ENCODE results near the gene UBQLN4.

UBQLN4 gene

DNA sequence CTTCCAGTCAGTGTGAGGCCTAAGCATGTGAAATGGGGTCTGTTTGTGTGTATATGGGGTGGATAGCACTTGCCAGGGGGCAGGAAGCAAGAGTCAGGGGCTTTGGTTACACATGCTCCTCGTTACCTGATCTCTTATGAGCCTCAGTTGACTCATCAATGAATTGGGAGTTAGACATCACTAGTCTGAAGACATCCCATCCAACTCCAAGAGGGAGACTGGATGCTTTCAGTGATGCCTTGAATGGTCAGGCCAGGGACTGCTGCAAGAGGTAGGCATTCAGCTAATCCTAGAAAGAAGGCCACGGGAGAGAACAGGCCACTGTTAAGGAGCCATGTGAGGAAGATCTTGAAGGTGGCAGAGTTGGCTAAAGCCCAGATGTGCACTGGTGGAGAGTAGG lies 13.7 kb upstream of the UBQLN4 start:
- POLR2A ChIA-PET, result interaction anchor here (1.4 to 1.6 kb wide), 2 partner anchors 41 to 46 kb away, joined by 5 to 6 read pairs; no protein-coding TSS in a partner anchor

DNA sequence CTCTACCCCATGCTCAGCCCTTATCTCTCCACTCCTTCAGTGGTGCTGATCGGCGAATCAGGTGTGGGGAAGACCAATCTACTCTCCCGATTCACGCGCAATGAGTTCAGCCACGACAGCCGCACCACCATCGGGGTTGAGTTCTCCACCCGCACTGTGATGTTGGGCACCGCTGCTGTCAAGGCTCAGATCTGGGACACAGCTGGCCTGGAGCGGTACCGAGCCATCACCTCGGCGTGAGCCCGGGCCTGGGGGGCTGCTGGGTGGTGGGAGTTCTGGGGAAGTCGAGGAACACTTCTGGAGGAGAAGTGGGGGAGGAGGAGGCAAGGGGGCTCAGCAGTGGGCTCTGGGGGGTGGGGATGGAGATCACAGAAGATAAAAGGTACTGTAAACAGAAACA lies 12.3 kb upstream of the UBQLN4 start:
- POLR2A ChIA-PET, result interaction anchor here (0.8 to 1.6 kb wide), 5 partner anchors 17 to 131 kb away, joined by 3 to 6 read pairs (median 5); partner anchors contain the start of gene MEX3A
- CTCF ChIA-PET, result interaction anchor here (0.5 to 3.0 kb wide), 22 partner anchors 9 to 322 kb away, joined by 3 to 18 read pairs (median 4); partner anchors contain the start of genes ARHGEF2 and UBQLN4
- no peak for DNase-seq (ENCODE audit: extremely low spot score)
- TF ChIP-seq SP1 (IDR thresholded peaks at IDR 0.05) (no peak), CTBP1 (IDR thresholded peaks at IDR 0.05; ENCODE audit: borderline replicate concordance) (no peak), ELF4 (IDR thresholded peaks at IDR 0.05) (no peak), TARDBP (IDR thresholded peaks at IDR 0.05) (no peak), HDGF (IDR thresholded peaks at IDR 0.05; ENCODE audit: borderline replicate concordance) (no peak)

More for the DNA sequence above, 13.7 kb upstream of the UBQLN4 start:
- no peak for DNase-seq (ENCODE audit: extremely low spot score)
- CTCF ChIA-PET, result interaction anchor here (0.9 to 3.0 kb wide), 11 partner anchors 8 to 207 kb away, joined by 3 to 18 read pairs (median 8); partner anchors contain the start of genes ARHGEF2 and SYT11
- TF ChIP-seq NFRKB (IDR thresholded peaks at IDR 0.05) (no peak), L3MBTL2 (conservative IDR thresholded peaks at IDR 0.05) (no peak), CTBP1 (IDR thresholded peaks at IDR 0.05; ENCODE audit: borderline replicate concordance) (no peak), SUZ12 (IDR thresholded peaks at IDR 0.05) (no peak), FOXK2 (IDR thresholded peaks at IDR 0.05) (no peak), SP1 (IDR thresholded peaks at IDR 0.05) (no peak), ARNT (IDR thresholded peaks at IDR 0.05) (no peak), BHLHE40 (IDR thresholded peaks at IDR 0.05; ENCODE audit: borderline replicate concordance) (no peak), ZNF384 (IDR thresholded peaks at IDR 0.05) (no peak), LEF1 (IDR thresholded peaks at IDR 0.05; ENCODE audit: borderline replicate concordance) (no peak), TARDBP (IDR thresholded peaks at IDR 0.05) (no peak), FOXA1 (IDR thresholded peaks at IDR 0.05) (no peak)
- TF ChIP-seq, protein P1, sequence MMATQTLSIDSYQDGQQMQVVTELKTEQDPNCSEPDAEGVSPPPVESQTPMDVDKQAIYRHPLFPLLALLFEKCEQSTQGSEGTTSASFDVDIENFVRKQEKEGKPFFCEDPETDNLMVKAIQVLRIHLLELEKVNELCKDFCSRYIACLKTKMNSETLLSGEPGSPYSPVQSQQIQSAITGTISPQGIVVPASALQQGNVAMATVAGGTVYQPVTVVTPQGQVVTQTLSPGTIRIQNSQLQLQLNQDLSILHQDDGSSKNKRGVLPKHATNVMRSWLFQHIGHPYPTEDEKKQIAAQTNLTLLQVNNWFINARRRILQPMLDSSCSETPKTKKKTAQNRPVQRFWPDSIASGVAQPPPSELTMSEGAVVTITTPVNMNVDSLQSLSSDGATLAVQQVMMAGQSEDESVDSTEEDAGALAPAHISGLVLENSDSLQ (IDR thresholded peaks at IDR 0.05), result no peak

DNA sequence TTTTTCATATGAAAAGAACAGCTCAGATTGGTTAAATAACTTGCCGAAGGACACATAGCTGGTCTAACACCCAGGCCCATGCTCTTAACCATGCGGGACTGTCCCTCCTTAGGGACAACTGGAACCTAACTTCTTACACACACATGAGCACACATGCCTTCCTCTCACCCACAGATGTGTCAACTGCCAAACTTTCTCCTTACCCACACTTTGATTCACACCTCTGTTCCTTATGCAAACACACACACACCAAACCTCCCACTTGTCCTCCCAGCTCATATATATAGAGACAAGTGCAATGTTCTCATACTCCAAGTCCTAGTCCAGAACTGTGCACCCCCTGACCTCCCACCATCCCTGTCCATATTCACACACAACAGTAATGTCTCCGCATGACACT lies 11.6 kb upstream of the UBQLN4 start:
- ChIA-PET POLR2A (interaction anchor here (1.4 kb wide), 1 partner anchor 11 kb away, joined by 4 read pairs; the partner anchor contains the start of gene LAMTOR2), CTCF (interaction anchor here (0.5 to 3.0 kb wide), 8 partner anchors 13 to 129 kb away, joined by 3 to 18 read pairs (median 6); partner anchors contain the start of genes ARHGEF2 and UBQLN4)
- no peak for DNase-seq (ENCODE audit: extremely low spot score)
- no peak for TF ChIP-seq ZNF384 (IDR thresholded peaks at IDR 0.05)
- TF ChIP-seq SUZ12 (IDR thresholded peaks at IDR 0.05), result no peak
- TF ChIP-seq LEF1 (IDR thresholded peaks at IDR 0.05; ENCODE audit: borderline replicate concordance), result no peak
- no peak for TF ChIP-seq FOXK2 (IDR thresholded peaks at IDR 0.05)
- TF ChIP-seq ELF4 (IDR thresholded peaks at IDR 0.05), result no peak
- no peak for TF ChIP-seq L3MBTL2 (conservative IDR thresholded peaks at IDR 0.05)
- TF ChIP-seq TARDBP (IDR thresholded peaks at IDR 0.05), result no peak
- TF ChIP-seq CTBP1 (IDR thresholded peaks at IDR 0.05; ENCODE audit: borderline replicate concordance), result no peak
- no peak for TF ChIP-seq HDGF (IDR thresholded peaks at IDR 0.05; ENCODE audit: borderline replicate concordance)

DNA sequence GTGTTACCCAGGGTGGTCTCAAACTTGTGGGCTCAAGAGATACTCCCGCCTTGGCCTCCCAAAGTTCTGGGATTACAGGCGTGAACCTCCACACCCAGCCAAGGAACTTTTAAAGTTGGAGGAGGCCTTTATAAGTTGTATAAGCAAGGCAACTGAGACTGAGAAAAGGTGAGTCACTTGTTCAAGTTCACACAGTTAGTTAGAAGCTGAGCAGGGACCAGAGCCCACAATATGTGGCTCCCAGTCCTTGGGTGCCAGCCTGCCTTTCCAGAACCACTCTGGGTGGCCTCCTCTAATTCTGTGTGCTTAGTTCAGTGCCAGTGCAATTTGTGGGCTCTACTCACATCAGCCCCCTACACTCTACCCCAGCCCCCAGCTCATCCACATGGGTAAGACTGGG lies 11.0 kb upstream of the UBQLN4 start:
- ChIA-PET CTCF (interaction anchor here (0.6 to 3.0 kb wide), 5 partner anchors 12 to 128 kb away, joined by 3 to 18 read pairs (median 13); partner anchors contain the start of genes ARHGEF2 and UBQLN4), POLR2A (interaction anchor here (1.4 kb wide), 1 partner anchor 10 kb away, joined by 4 read pairs; the partner anchor contains the start of gene LAMTOR2)
- TF ChIP-seq TARDBP (IDR thresholded peaks at IDR 0.05) (no peak), SUZ12 (IDR thresholded peaks at IDR 0.05) (no peak), SP1 (IDR thresholded peaks at IDR 0.05) (no peak), FOXM1 (IDR thresholded peaks at IDR 0.05; ENCODE audit: borderline replicate concordance) (no peak), HDGF (IDR thresholded peaks at IDR 0.05; ENCODE audit: borderline replicate concordance) (no peak), CTBP1 (IDR thresholded peaks at IDR 0.05; ENCODE audit: borderline replicate concordance) (no peak), L3MBTL2 (conservative IDR thresholded peaks at IDR 0.05) (no peak), ZNF384 (IDR thresholded peaks at IDR 0.05) (no peak), NFRKB (IDR thresholded peaks at IDR 0.05) (no peak)
- DNase-seq (ENCODE audit: extremely low spot score), result no peak

DNA sequence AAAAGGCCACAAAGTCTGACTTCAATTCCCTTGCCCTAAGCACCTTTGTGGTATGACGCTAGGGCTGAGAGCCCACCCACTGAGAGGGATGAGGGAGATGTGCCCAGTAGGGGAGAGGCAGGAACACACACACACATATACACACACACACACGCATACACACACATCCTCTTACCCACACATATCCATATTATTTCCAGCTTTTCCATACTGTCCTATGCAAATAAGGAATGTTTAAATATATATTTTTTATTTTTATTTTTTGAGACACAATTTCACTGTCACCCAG lies 10.3 kb upstream of the UBQLN4 start:
- DNase-seq (ENCODE audit: extremely low spot score), result no peak
- CTCF ChIA-PET, result interaction anchor here (0.6 to 1.5 kb wide), 6 partner anchors 38 to 385 kb away, joined by 3 to 6 read pairs (median 3); no protein-coding TSS in a partner anchor
- TF ChIP-seq SP1 (IDR thresholded peaks at IDR 0.05) (no peak), ARNT (IDR thresholded peaks at IDR 0.05) (no peak), ELF4 (IDR thresholded peaks at IDR 0.05) (no peak), SUZ12 (IDR thresholded peaks at IDR 0.05) (no peak), FOXM1 (IDR thresholded peaks at IDR 0.05; ENCODE audit: borderline replicate concordance) (no peak), FOXA1 (IDR thresholded peaks at IDR 0.05) (no peak), FOXK2 (IDR thresholded peaks at IDR 0.05) (no peak), ZNF384 (IDR thresholded peaks at IDR 0.05) (no peak), HDGF (IDR thresholded peaks at IDR 0.05; ENCODE audit: borderline replicate concordance) (no peak), L3MBTL2 (conservative IDR thresholded peaks at IDR 0.05) (no peak), LEF1 (IDR thresholded peaks at IDR 0.05; ENCODE audit: borderline replicate concordance) (no peak), TARDBP (IDR thresholded peaks at IDR 0.05) (no peak), NFRKB (IDR thresholded peaks at IDR 0.05) (no peak), CTBP1 (IDR thresholded peaks at IDR 0.05; ENCODE audit: borderline replicate concordance) (no peak), BHLHE40 (IDR thresholded peaks at IDR 0.05; ENCODE audit: borderline replicate concordance) (no peak)
- TF ChIP-seq, protein P1 (IDR thresholded peaks at IDR 0.05), result no peak
- POLR2A ChIA-PET, result interaction anchor here (1.6 kb wide), 1 partner anchor 149 kb away, joined by 4 read pairs; the partner anchor contains the start of gene PMF1

DNA sequence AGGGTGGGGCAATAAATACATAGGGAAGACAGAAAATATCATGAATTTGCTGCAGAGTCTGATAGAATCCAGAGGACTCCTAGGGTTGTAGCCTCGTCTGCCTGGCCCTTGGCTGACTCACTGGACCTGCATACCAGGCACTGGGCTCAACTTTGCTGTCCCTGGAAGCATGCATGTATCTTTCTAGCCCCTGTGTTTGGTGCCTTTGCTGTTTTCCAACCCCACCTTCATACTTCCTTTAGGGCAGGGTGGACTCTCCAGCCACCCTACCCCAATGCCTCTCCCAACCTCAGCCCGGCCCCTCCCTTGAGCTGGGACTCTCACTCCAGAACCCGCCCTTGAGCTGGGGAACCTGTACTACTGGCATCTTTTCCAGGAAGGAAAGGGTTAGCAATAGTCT lies 8.6 kb upstream of the UBQLN4 start:
- ChIA-PET POLR2A (no interaction called here), CTCF (no interaction called here)
- no peak for TF ChIP-seq L3MBTL2 (conservative IDR thresholded peaks at IDR 0.05)
- no peak for TF ChIP-seq ZNF384 (IDR thresholded peaks at IDR 0.05)
- TF ChIP-seq SP1 (IDR thresholded peaks at IDR 0.05), result no peak
- no peak for TF ChIP-seq CTBP1 (IDR thresholded peaks at IDR 0.05; ENCODE audit: borderline replicate concordance)
- TF ChIP-seq BHLHE40 (IDR thresholded peaks at IDR 0.05; ENCODE audit: borderline replicate concordance), result no peak
- no peak for TF ChIP-seq ARNT (IDR thresholded peaks at IDR 0.05)
- TF ChIP-seq, protein P1 (IDR thresholded peaks at IDR 0.05), result no peak
- TF ChIP-seq LEF1 (IDR thresholded peaks at IDR 0.05; ENCODE audit: borderline replicate concordance), result no peak
- no peak for DNase-seq (ENCODE audit: extremely low spot score)
